PC-9 (cell line): ENCODE measurements around the gene TMEM273.

Source experiments
- EZH2 ChIP-seq: fragments of 200-600 bp; sonication (generic); IDR thresholded peaks from 2 replicates; pipeline ENCODE4 v1.8.0; 2017; ENCODE audit warnings: antibody characterized with exemption, low read depth
- TF ChIP-seq, protein P1 (sequence below): fragments of 200-600 bp; sonication (generic); conservative IDR thresholded peaks from 2 replicates; pipeline ENCODE4 v1.6.1; 2017; ENCODE audit warnings: mixed run types, antibody characterized with exemption, mild to moderate bottlenecking, moderate library complexity

DNA sequence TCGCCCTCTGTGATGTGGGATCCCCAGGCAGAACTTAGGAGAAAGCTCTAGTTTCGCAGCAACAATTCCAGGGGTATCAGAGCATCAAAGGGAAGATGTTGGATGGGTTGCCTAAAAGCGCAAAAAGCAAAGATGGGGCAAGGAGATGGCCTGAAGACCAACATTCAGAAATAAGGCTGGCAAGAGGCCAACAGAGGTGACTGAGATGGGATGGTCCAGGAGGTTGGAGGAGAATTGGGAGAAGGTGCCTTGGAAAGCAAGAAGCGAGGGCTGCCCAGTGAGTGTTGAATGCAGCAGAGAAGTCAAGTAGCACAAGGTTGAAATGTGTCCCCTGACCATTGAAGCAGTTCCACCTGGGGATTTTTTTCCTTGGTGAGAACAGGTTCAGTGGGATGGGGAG, 38.4 kb upstream of the TMEM273 start:
- TF ChIP-seq, protein P1, sequence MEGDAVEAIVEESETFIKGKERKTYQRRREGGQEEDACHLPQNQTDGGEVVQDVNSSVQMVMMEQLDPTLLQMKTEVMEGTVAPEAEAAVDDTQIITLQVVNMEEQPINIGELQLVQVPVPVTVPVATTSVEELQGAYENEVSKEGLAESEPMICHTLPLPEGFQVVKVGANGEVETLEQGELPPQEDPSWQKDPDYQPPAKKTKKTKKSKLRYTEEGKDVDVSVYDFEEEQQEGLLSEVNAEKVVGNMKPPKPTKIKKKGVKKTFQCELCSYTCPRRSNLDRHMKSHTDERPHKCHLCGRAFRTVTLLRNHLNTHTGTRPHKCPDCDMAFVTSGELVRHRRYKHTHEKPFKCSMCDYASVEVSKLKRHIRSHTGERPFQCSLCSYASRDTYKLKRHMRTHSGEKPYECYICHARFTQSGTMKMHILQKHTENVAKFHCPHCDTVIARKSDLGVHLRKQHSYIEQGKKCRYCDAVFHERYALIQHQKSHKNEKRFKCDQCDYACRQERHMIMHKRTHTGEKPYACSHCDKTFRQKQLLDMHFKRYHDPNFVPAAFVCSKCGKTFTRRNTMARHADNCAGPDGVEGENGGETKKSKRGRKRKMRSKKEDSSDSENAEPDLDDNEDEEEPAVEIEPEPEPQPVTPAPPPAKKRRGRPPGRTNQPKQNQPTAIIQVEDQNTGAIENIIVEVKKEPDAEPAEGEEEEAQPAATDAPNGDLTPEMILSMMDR: no peak
- no peak for TF ChIP-seq EZH2
